Right lobe of liver (tissue), 6 donors: ENCODE measurements around the gene TNFSF12. TPM values are rescaled to one million over a fixed set of nuclear protein-coding genes. Genes with fewer than 3 reads are reported as not detected.

Source experiments
- ATAC-seq, 4 donors: fragments of 200-7000 bp; cut with Tn5 transposase; one replicate each; pipeline ENCODE4 v1.9.1; 2020; ENCODE audit warnings: mild to moderate bottlenecking in 4 of 4, moderate library complexity in 4 of 4
- DNase-seq, 3 donors: peaks; one replicate each; pipeline ENCODE4 v3.0.0-alpha.2; 2020
- H3K27ac ChIP-seq, 3 donors: fragments of 200-600 bp; one replicate each; pipeline ENCODE4 v1.8.0; 2022
- H3K27me3 ChIP-seq, 2 donors: fragments of 200-600 bp; one replicate each; pipeline ENCODE4 v1.8.0; 2022
- H3K36me3 ChIP-seq, 4 donors: fragments of 200-600 bp; sonication (generic) in 1 of 4; one replicate each; pipeline versions ENCODE4 v1.5.1 to v1.8.0; 2017 to 2022; ENCODE audit warnings: control low read depth in 1 of 4
- H3K4me1 ChIP-seq, 4 donors: fragments of 200-600 bp; sonication (generic) in 1 of 4; one replicate each; pipeline versions ENCODE4 v1.5.1 to v1.8.0; 2017 to 2022; ENCODE audit warnings: control low read depth in 1 of 4
- H3K4me3 ChIP-seq, 3 donors: fragments of 200-600 bp; one replicate each; pipeline ENCODE4 v1.8.0; 2022
- H3K9me3 ChIP-seq, 4 donors: fragments of 200-600 bp; sonication (generic) in 1 of 4; one replicate each; pipeline versions ENCODE4 v1.5.1 to v1.8.0; 2017 to 2022; ENCODE audit warnings: control low read depth in 1 of 4
- CTCF ChIP-seq, 4 donors: fragments of 200-600 bp in 3 of 4; fragments of 450-650 bp in 1 of 4; IDR thresholded peaks; one replicate each; pipeline versions ENCODE4 v1.5.1 to v1.8.0; 2016 to 2022; ENCODE audit warnings: antibody characterized with exemption in 4 of 4, mild to moderate bottlenecking in 2 of 4
- POLR2A ChIP-seq: fragments of 450-650 bp; IDR thresholded peaks from one replicate; pipeline ENCODE4 v1.6.1; 2017; ENCODE audit warnings: antibody characterized with exemption, mild to moderate bottlenecking
- WGBS: methylation state at CpG from one replicate; pipeline ENCODE4 v1.1.6; 2018; ENCODE audit warnings: low coverage, low lambda C conversion rate; ENCODE audit not compliant: insufficient coverage; ENCODE audit errors: missing lambda C conversion rate; 5-methylcytosine and 5-hydroxymethylcytosine counted together
- intact Hi-C, 2 donors: fragments of 100-400 bp; cut with DNase I; formaldehyde crosslinking; loops; one replicate each; pipeline versions ENCODE4 v1.11.2 to v1.14.1; 2022
- total RNA-seq, 6 experiments: library from RNA; depleted of rRNA in 2 of 6; stranded (reverse); fragments of >200 nt in 2 of 6; fragmentation: NEBNext Ultra II Directional in 3 of 6; extraction: Animal tissue kit (Norgen Biotek cat#: 25700) in 3 of 6; gene quantifications; one replicate each; pipeline versions ENCODE4 v1.1.0 to v1.2.4, GENCODE V29; 2016 to 2023
- donor health status: DM: no; HTN: yes; CAD: no.
- donor health status: DM: no; HTN: no; CAD: no.
- donor health status: DM: no; HTN: no; CAD: no.
- donor health status: DM: no; HTN: yes; CAD: no.
- donor health status: DM: no; HTN: yes; CAD: no.

TNFSF12 gene
- total RNA-seq, 6 experiments from 2014 or later = 6.1 to 14.7 (median 11.4) TPM

GRCh38 chr17:7538050-7538449 is 10.8 kb upstream of the TNFSF12 start:
- no peak overlapping the region for H3K4me3 ChIP-seq
- no peak for DNase-seq
- ATAC-seq = no peak
- H3K27me3 ChIP-seq = no peaks in the 10 kb centered on the region
- peaks cover 0 to 6% (median 0%) of the 10 kb centered on the region in 4 donors for H3K4me1 ChIP-seq
- no peaks in the 10 kb centered on the region for H3K9me3 ChIP-seq
- intact Hi-C loops = no loop called here
- H3K27ac ChIP-seq = no peak overlapping the region
- no peak for TF ChIP-seq POLR2A
- no peak for TF ChIP-seq CTCF (IDR thresholded peaks at IDR 0.05)
- no peaks in the 10 kb centered on the region for H3K36me3 ChIP-seq
- 56% methylated on average over 2 of the region's 3 CpGs for WGBS

- intact Hi-C loops = no loop called here
- Histone ChIP-seq H3K4me3 (no peak overlapping the region), H3K9me3 (no peaks in the 10 kb centered on the region), H3K4me1 (peaks cover 0 to 6% (median 0%) of the 10 kb centered on the region in 4 donors), H3K36me3 (no peaks in the 10 kb centered on the region), H3K27me3 (no peaks in the 10 kb centered on the region), H3K27ac (no peak overlapping the region)
- WGBS = 55% methylated on average over 7 of the region's 11 CpGs
- TF ChIP-seq POLR2A (no peak), CTCF (IDR thresholded peaks at IDR 0.05) (no peak)
- DNase-seq = no peak
- no peak for ATAC-seq
These were observed 9.8 kb upstream of the TNFSF12 start for GRCh38 chr17:7538891-7539545.

- no peak overlapping the region for H3K4me3 ChIP-seq
- intact Hi-C loops = no loop called here
- no peaks in the 10 kb centered on the region for H3K36me3 ChIP-seq
- H3K27ac ChIP-seq = no peak overlapping the region
- no peaks in the 10 kb centered on the region for H3K9me3 ChIP-seq
- ATAC-seq (peak; percentile 47 to 69 (median 53)), DNase-seq (no peak)
- no peaks in the 10 kb centered on the region for H3K27me3 ChIP-seq
- no peak for TF ChIP-seq CTCF (IDR thresholded peaks at IDR 0.05)
- TF ChIP-seq POLR2A = no peak
- 56% methylated on average over 7 of the region's 9 CpGs for WGBS
- H3K4me1 ChIP-seq = peaks cover 0 to 6% (median 0%) of the 10 kb centered on the region in 4 donors
These were observed 7.7 kb upstream of the TNFSF12 start for GRCh38 chr17:7541074-7541621.

GRCh38 chr17:7544911-7545310 is 3.9 kb upstream of the TNFSF12 start:
- ATAC-seq = no peak
- no peaks in the 10 kb centered on the region for H3K9me3 ChIP-seq
- WGBS = 65% methylated on average over 6 of the region's 6 CpGs

More at GRCh38 chr17:7544911-7545310, 3.9 kb upstream of the TNFSF12 start:
- no peak for TF ChIP-seq CTCF (IDR thresholded peaks at IDR 0.05)
- no peak for TF ChIP-seq POLR2A
- intact Hi-C loops = no loop called here
- H3K27me3 ChIP-seq = no peaks in the 10 kb centered on the region
- no peak overlapping the region for H3K27ac ChIP-seq
- no peak for DNase-seq
- H3K4me3 ChIP-seq = no peak overlapping the region
- no peaks in the 10 kb centered on the region for H3K36me3 ChIP-seq
- peaks cover 0 to 10% (median 0%) of the 10 kb centered on the region in 4 donors for H3K4me1 ChIP-seq
